GM19397 (cell line): ENCODE measurements around the gene ONECUT2.

ENCODE experiments used
- ATAC-seq: cut with Tn5 transposase; IDR thresholded peaks from one replicate; pipeline ENCODE4 v1.9.1; 2021; ENCODE audit warnings: mild to moderate bottlenecking, moderate library complexity; ENCODE audit not compliant: unreplicated experiment

ONECUT2 gene

DNA sequence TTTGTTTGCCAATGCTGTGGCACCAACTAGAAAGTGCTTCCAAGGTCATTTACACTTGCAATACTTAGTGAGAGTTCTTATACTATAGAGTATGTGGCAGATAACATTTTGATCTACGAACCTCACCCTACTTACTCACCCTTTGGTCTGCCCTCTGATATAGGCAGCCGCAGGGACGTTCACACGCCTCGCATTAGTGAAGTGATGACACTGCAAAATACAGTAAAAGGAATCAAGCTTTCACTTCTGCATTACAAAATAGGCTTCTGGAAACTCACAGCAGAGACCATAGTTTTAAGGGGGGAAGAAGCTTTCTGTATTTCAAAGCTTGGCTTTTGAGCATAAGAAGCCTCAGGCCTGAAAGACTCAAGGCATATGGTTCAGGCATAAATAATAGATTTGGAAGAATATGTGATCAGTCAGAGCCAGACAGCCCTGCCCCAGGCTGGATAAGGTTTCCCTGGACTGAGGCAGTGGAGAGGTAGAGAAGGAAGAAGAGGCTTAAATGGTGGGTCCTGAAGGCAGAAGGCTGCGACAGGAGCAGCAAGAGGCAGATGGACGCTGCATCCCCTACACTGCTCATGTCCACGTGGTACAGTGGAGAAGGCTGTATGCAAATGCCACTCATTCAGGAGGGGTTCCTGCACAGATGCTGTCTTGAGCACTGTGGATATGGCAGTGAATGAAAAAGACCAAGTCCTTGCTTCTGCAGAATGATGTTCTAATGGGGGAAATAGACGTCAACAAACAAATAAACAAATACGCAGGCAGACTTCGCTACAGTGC lies 88.2 kb downstream of the ONECUT2 start:
- no peak for ATAC-seq

DNA sequence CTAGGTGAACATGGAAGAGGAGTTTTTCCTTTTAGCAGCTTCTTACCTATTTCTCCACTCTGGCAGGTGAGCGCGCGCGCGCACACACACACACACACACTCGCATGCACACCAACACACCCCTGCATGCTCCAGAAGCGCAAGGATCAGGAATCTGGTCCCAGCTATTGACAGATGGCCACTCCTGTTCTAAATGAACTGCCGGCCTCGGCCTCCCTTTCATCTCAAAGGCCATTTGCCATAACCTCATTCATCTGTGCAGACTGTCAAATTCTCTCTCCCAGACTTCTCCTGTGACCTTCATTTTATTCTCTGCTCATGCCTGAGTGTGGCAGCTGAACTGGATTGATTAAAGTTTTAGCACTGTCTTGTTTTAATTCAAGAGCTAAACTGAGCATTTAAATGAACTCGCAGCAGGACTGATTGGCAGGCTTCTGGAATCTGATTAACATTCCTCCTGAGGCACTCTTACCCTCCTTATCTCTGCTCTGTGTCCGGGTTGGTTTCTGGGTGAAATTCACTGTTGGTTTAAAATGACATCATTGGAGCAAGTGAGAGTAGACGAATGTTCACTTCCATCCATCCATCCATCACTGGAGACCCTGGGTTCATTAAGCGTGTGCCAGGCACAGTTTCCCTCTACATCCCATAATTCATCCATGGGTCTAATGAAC lies 92.5 kb downstream of the ONECUT2 start:
- no peak for ATAC-seq

DNA sequence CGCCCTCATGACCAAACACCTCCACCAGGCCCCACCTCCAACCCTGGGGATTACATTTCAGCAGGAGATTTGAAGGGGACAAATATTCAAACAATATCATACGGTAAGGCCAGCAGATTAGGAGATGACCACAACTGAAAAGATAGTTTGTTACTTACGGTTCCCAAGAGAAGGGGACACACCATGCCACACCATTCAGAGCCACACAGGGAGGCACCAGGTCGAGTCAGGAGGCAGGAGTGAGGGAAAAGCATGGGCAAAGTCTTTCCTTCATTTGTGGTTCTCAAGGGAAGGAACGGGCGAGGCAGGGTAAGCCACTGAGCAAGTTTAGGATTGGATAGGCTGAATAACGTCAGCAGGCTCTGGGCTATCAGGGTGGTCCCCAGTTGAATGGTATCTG lies 94.0 kb downstream of the ONECUT2 start:
- ATAC-seq = no peak

DNA sequence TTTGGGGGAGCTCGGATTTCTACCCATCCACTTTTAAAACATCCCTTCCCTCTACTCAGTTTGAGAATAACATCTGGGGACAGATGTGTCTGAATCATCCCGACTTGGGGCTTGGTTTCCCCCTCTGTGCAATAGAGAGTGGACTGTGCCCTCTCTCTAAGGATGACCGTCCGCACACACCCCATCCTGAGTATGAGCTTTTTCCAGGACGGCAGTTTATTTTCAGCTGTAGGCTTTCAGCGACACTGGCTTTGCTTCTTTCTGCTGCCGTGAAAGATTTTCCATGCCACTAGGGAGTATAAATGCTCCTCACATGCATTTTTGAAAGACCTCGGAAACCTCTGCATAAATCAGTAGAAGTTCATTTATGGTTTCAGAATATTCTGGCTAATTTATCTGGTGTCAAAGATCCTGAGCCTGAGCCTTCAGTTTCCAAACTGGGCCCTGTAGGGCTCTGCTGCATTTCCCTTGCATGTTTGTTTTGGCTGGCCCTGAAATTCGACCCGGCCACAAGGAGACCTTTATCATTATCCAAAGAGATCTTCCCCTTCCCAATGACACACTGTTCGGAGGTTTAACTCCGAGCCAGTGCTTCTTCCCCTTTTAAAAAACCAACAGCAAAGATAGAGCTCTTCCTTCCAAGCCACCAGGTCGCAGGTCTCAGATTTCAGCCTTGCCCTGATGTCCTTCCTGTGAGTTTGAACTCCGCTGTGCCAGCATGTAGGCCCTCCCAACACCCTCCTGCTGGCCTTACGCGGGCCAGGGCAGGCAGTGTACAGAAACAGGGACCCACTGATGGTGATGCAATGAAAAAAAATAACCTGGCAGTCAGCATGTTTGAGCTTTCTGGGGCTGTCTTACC lies 98.1 kb downstream of the ONECUT2 start:
- no peak for ATAC-seq

DNA sequence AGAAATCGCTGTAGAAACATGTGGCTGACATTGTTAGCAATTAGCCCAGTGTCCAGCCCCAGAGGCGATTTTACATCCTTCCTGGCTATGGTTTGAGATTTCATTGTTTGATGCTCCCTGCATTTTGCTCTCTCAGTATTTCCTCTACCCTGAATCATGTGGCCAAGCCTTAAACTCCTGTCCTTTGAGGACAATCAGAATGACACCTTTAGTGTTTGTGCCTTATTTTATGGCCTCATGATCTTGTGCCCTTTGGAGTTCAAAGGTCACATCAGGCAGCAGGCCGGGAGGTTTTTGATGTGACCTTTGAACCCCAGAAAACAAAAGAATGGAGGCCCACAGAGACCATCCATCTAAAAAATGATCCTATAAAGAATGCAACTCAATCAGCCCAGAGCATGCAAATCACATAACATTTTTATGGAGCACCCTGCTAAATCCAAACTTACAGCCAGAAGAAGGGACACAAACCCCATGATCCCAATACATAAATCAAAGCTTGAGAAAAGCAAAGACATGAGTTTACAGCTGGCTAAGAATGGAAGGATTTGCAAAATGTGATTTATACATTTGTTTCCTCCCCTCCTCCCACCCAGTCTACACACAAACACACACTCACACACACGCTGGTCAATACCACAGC lies 98.8 kb downstream of the ONECUT2 start:
- ATAC-seq = no peak

DNA sequence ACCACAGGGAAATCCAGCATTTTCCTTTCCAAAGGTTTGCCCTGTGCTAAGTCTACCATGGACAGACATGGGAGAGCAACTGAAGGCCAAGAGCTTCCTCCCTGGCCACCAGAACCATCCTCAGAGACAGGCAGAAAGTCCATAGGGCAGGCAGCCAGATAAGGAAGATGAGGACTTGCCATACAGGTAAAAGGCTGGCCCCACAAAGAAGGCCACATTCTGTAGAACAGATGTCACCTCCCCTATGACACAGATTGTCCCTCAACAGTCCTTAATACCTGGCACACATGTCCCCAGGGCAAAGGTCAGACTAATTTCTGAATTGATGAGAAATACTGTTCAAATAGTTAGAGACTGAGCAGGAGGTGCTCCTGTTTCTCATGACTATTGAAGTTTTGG lies 99.3 kb downstream of the ONECUT2 start:
- no peak for ATAC-seq

DNA sequence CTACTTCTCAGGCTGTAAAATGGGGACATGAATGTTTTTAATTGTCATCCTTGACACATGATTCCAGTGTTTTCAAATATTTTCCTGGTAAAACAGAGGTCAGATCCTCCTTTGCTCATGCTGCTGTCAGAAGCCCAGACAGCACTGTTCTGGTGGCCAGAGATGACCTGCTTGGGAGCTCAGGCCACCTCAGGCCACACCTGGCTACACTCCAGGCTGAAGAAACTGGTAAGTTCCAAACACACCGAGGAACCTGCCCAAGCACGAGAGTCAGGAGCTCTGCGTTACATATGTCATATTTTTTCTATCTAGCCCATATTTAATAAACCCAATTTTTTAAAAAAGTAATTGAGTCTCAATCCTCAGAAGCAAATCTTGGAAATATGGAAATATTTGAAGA lies 103.4 kb downstream of the ONECUT2 start:
- no peak for ATAC-seq

DNA sequence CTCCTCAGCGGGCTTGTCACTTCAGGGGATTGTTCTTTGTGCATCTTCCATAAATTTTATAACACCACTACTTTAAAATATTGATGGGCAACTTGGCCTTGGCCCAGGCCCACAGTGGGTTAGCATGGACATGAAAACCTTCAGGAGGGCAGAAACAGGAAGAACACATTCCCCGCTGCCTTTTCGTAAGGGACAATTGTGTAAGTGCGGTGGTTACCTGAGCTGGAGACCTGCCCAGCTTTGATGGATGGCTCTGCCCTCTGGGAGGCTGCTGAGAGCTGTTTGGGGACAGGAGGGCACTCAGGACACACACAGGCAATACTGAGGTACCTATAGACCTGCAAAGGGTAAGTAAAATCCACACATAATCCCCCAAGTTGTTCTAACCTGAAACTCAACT lies 104.5 kb downstream of the ONECUT2 start:
- ATAC-seq = no peak
